CD4-positive, alpha-beta memory T cell (primary cell): ENCODE measurements around the gene ANKRD10. TPM values are rescaled to one million over a fixed set of nuclear protein-coding genes. Genes with fewer than 3 reads are reported as not detected.

ENCODE experiments used
- CTCF ChIA-PET: fragments of 350-600 bp; sonication (Branson Sonifier 250); formaldehyde crosslinking; loops from one replicate; lab custom pipeline; 2021; ENCODE audit warnings: inconsistent platforms; ENCODE audit not compliant: partially characterized antibody; lab: Charles Lee
- POLR2A ChIA-PET: fragments of 350-600 bp; sonication (Branson Sonifier 250); formaldehyde crosslinking; loops from one replicate; lab custom pipeline; 2021; ENCODE audit not compliant: partially characterized antibody; lab: Charles Lee
- DNase-seq, 5 donors: peaks; one replicate each; pipeline versions ENCODE4 v3.0.0 to v3.0.0-alpha.2; 2020 to 2022; ENCODE audit warnings: mixed read lengths in 1 of 5
- H3K27ac ChIP-seq: one replicate; pipeline ENCODE4 v1.7.0; 2013; ENCODE audit warnings: low read depth, low read length
- H3K27me3 ChIP-seq: 2 replicates; pipeline ENCODE4 v1.7.0; 2013; ENCODE audit warnings: mild to moderate bottlenecking, low read length, moderate library complexity; ENCODE audit not compliant: insufficient read depth
- H3K36me3 ChIP-seq: 2 replicates; pipeline ENCODE4 v1.7.0; 2013; ENCODE audit warnings: mild to moderate bottlenecking, low read length, moderate library complexity; ENCODE audit not compliant: insufficient read depth
- H3K4me1 ChIP-seq: 2 replicates; pipeline ENCODE4 v1.7.0; 2013; ENCODE audit warnings: mild to moderate bottlenecking, low read length, moderate library complexity; ENCODE audit not compliant: insufficient read depth
- H3K4me3 ChIP-seq, 2 donors: one replicate each; pipeline ENCODE4 v1.7.0; 2013; ENCODE audit warnings: low read length in 2 of 2, mild to moderate bottlenecking in 1 of 2
- H3K9me3 ChIP-seq, 2 donors: one replicate each; pipeline ENCODE4 v1.7.0; 2013; ENCODE audit warnings: low read length in 2 of 2, control low read depth in 1 of 2; ENCODE audit not compliant: control insufficient read depth in 1 of 2
- H3K27ac Mint-ChIP-seq, 7 donors: one replicate each; pipeline ENCODE4 v1.8.0; 2020 to 2021; ENCODE audit warnings: mixed read lengths in 7 of 7, mild to moderate bottlenecking in 6 of 7, inconsistent platforms in 3 of 7, moderate library complexity in 3 of 7
- H3K27me3 Mint-ChIP-seq, 2 donors: one replicate each; pipeline ENCODE4 v1.8.0; 2020 to 2021; ENCODE audit warnings: mixed read lengths in 2 of 2
- H3K36me3 Mint-ChIP-seq, 2 donors: one replicate each; pipeline ENCODE4 v1.8.0; 2020 to 2021; ENCODE audit warnings: mixed read lengths in 2 of 2, inconsistent platforms in 1 of 2, mild to moderate bottlenecking in 1 of 2
- H3K4me1 Mint-ChIP-seq, 4 donors: one replicate each; pipeline ENCODE4 v1.8.0; 2020 to 2021; ENCODE audit warnings: mixed read lengths in 4 of 4, mild to moderate bottlenecking in 1 of 4
- H3K4me3 Mint-ChIP-seq, 8 donors: one replicate each; pipeline ENCODE4 v1.8.0; 2020 to 2021; ENCODE audit warnings: mixed read lengths in 8 of 8, mild to moderate bottlenecking in 7 of 8, moderate library complexity in 6 of 8, inconsistent platforms in 3 of 8
- H3K9me3 Mint-ChIP-seq, 8 donors: one replicate each; pipeline ENCODE4 v1.8.0; 2020 to 2021; ENCODE audit warnings: mixed read lengths in 8 of 8, mild to moderate bottlenecking in 5 of 8, inconsistent platforms in 3 of 8, moderate library complexity in 1 of 8
- intact Hi-C: fragments of 100-400 bp; cut with micrococcal nuclease; formaldehyde crosslinking; loops from one replicate; pipeline ENCODE4 v1.15.1; 2023
- polyA plus RNA-seq, 2 donors: library from polyadenylated mRNA; unstranded; fragments of 300-500 nt; fragmentation: Illumina TruSeq; gene quantifications; one replicate each; pipeline ENCODE4 v1.2.3, GENCODE V29; 2021
- total RNA-seq, 2 experiments: library from RNA; stranded (reverse); gene quantifications; one replicate each; pipeline ENCODE4 v1.2.3, GENCODE V29; 2021

The ANKRD10 gene
- total and polyA plus RNA-seq, 4 experiments from 2014 or later = 53.0 to 140 (median 95.3) TPM

DNA sequence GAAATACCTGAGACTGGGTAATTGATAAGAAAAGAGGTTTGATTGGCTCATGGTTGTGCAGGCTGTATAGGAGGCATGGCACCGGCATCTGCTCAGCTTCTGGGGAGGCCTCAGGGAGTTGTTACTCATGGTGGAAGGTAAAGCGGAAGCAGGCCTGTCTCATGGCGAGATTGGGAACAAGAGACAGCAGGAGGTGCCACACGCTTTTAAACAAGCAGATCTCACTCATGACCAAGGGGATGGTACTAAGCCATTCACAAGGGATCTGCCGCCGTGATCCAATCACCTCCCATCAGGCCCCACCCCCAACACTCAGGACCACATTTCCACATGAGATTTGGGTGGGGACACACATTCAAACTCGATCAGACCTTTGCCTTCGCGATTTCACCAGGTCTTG lies 86.2 kb downstream of the ANKRD10 start:
- no peaks in the 10 kb centered on the region for H3K36me3 ChIP-seq
- ChIA-PET CTCF (no interaction called here), POLR2A (no interaction called here)
- H3K27me3 ChIP-seq = no peaks in the 10 kb centered on the region
- H3K36me3 Mint-ChIP-seq = no peaks in the 10 kb centered on the region
- H3K9me3 ChIP-seq = no peaks in the 10 kb centered on the region
- intact Hi-C loops = no loop called here
- no peak overlapping the region for H3K4me3 ChIP-seq
- no peak overlapping the region for H3K27ac Mint-ChIP-seq
- H3K27ac ChIP-seq = no peak overlapping the region
- no peaks in the 10 kb centered on the region for H3K4me1 ChIP-seq
- no peaks in the 10 kb centered on the region for H3K4me1 Mint-ChIP-seq
- peaks cover 7 to 16% of the 10 kb centered on the region in 2 donors for H3K27me3 Mint-ChIP-seq
- peaks cover 0 to 2% (median 0%) of the 10 kb centered on the region in 8 donors for H3K9me3 Mint-ChIP-seq
- H3K4me3 Mint-ChIP-seq = no peak overlapping the region
- no peak for DNase-seq

Other genes with a start within 250 kb of the ANKRD10 start
- gene CARS2, start 209.0 kb downstream of the ANKRD10 start, total RNA-seq = 100 to 1,000 TPM in 1 of 2 experiments, 10 to 100 TPM in 1; 99.9 to 102 TPM
- 10 to 100 TPM; 36.0 to 59.3 TPM for gene CARS2, start 209.0 kb downstream of the ANKRD10 start, polyA plus RNA-seq
- 10 to 100 TPM; 27.4 to 29.4 TPM for gene ING1, start 201.4 kb downstream of the ANKRD10 start, total RNA-seq
- 10 to 100 TPM in 1 of 2 donors, 1 to 10 TPM in 1; 9.1 to 16.7 TPM for gene ING1, start 201.4 kb downstream of the ANKRD10 start, polyA plus RNA-seq
- gene ARHGEF7, start 200.2 kb upstream of the ANKRD10 start, total RNA-seq = 10 to 100 TPM; 65.8 to 73.7 TPM
- 10 to 100 TPM in 1 of 2 donors, 1 to 10 TPM in 1; 6.6 to 15.6 TPM for gene ARHGEF7, start 200.2 kb upstream of the ANKRD10 start, polyA plus RNA-seq